Activated naive CD8-positive, alpha-beta T cell treated with anti-CD3 and anti-CD28 coated beads, Interleukin-2, amount 10 ng/mL, durations not matched to agents 7 days and 5 days (primary cell): ENCODE results near the gene BRINP3. TPM values are rescaled to one million over a fixed set of nuclear protein-coding genes. Genes with fewer than 3 reads are reported as not detected.

Experiments used
- ATAC-seq: fragments of 150-1000 bp; cut with Tn5 transposase; one replicate; pipeline ENCODE4 v1.10.0; 2021; ENCODE audit warnings: low read depth, moderate library complexity
- POLR2A ChIA-PET: fragments of 350-600 bp; sonication (Branson Sonifier 250); formaldehyde crosslinking; loops from one replicate; lab custom pipeline; 2021; ENCODE audit warnings: antibody characterized with exemption; lab: Charles Lee
- DNase-seq: peaks from one replicate; pipeline ENCODE4 v3.0.0; 2021
- H3K27ac Mint-ChIP-seq: one replicate; pipeline ENCODE4 v1.8.0; 2022; ENCODE audit warnings: mild to moderate bottlenecking, mixed read lengths
- H3K27me3 Mint-ChIP-seq: one replicate; pipeline ENCODE4 v1.8.0; 2022; ENCODE audit warnings: mild to moderate bottlenecking, moderate library complexity, mixed read lengths
- H3K36me3 Mint-ChIP-seq: one replicate; pipeline ENCODE4 v1.8.0; 2021; ENCODE audit warnings: mild to moderate bottlenecking, mixed read lengths
- H3K4me1 Mint-ChIP-seq: one replicate; pipeline ENCODE4 v1.8.0; 2021; ENCODE audit warnings: mixed read lengths
- H3K4me3 Mint-ChIP-seq: one replicate; pipeline ENCODE4 v1.8.0; 2022; ENCODE audit warnings: mild to moderate bottlenecking, moderate library complexity, mixed read lengths
- H3K9me3 Mint-ChIP-seq: one replicate; pipeline ENCODE4 v1.8.0; 2021; ENCODE audit warnings: mixed read lengths
- total RNA-seq, 2 experiments: library from RNA; stranded (reverse); gene quantifications; one replicate each; pipeline ENCODE4 v1.2.3, GENCODE V29; 2021

Gene BRINP3
- total RNA-seq, 2 experiments from 2014 or later = not detected

GRCh38 chr1:190179817-190180216 is 297.8 kb downstream of the BRINP3 start:
- POLR2A ChIA-PET = no interaction called here
- Mint-ChIP-seq H3K36me3 (no peaks in the 10 kb centered on the region), H3K9me3 (no peaks in the 10 kb centered on the region)

GRCh38 chr1:190178827-190179226 is 298.8 kb downstream of the BRINP3 start:
- DNase-seq (no peak), ATAC-seq (no peak)
- H3K4me3 Mint-ChIP-seq = no peak overlapping the region
- H3K27me3 Mint-ChIP-seq = no peaks in the 10 kb centered on the region
- H3K9me3 Mint-ChIP-seq = no peaks in the 10 kb centered on the region
- H3K27ac Mint-ChIP-seq = no peak overlapping the region
- POLR2A ChIA-PET = no interaction called here
- no peaks in the 10 kb centered on the region for H3K36me3 Mint-ChIP-seq
- H3K4me1 Mint-ChIP-seq = no peaks in the 10 kb centered on the region

More at GRCh38 chr1:190179817-190180216, 297.8 kb downstream of the BRINP3 start:
- ATAC-seq (no peak), DNase-seq (no peak)
- H3K27ac Mint-ChIP-seq = no peak overlapping the region
- no peak overlapping the region for H3K4me3 Mint-ChIP-seq
- H3K4me1 Mint-ChIP-seq = no peaks in the 10 kb centered on the region
- no peaks in the 10 kb centered on the region for H3K27me3 Mint-ChIP-seq

- Mint-ChIP-seq H3K9me3 (no peaks in the 10 kb centered on the region), H3K27ac (no peak overlapping the region), H3K4me3 (no peak overlapping the region), H3K4me1 (no peaks in the 10 kb centered on the region), H3K27me3 (no peaks in the 10 kb centered on the region), H3K36me3 (no peaks in the 10 kb centered on the region)
- ATAC-seq (no peak), DNase-seq (no peak)
- POLR2A ChIA-PET = no interaction called here
These were observed 300.1 kb downstream of the BRINP3 start for GRCh38 chr1:190177555-190177954.

GRCh38 chr1:190176776-190177175 is 300.9 kb downstream of the BRINP3 start:
- no peaks in the 10 kb centered on the region for H3K27me3 Mint-ChIP-seq
- no peak overlapping the region for H3K4me3 Mint-ChIP-seq
- no peak overlapping the region for H3K27ac Mint-ChIP-seq
- no peaks in the 10 kb centered on the region for H3K9me3 Mint-ChIP-seq
- POLR2A ChIA-PET = no interaction called here
- no peaks in the 10 kb centered on the region for H3K36me3 Mint-ChIP-seq
- H3K4me1 Mint-ChIP-seq = no peaks in the 10 kb centered on the region
- ATAC-seq (no peak), DNase-seq (no peak)

GRCh38 chr1:190175320-190175719 is 302.3 kb downstream of the BRINP3 start:
- H3K4me1 Mint-ChIP-seq = no peaks in the 10 kb centered on the region
- ATAC-seq (no peak), DNase-seq (no peak)
- POLR2A ChIA-PET = no interaction called here
- no peaks in the 10 kb centered on the region for H3K27me3 Mint-ChIP-seq
- H3K9me3 Mint-ChIP-seq = no peaks in the 10 kb centered on the region
- no peaks in the 10 kb centered on the region for H3K36me3 Mint-ChIP-seq
- no peak overlapping the region for H3K27ac Mint-ChIP-seq
- no peak overlapping the region for H3K4me3 Mint-ChIP-seq

GRCh38 chr1:190172651-190173430 is 304.8 kb downstream of the BRINP3 start:
- H3K4me1 Mint-ChIP-seq = no peaks in the 10 kb centered on the region
- H3K27me3 Mint-ChIP-seq = no peaks in the 10 kb centered on the region
- no peak overlapping the region for H3K27ac Mint-ChIP-seq
- H3K9me3 Mint-ChIP-seq = peaks cover 2% of the 10 kb centered on the region
- no peak for ATAC-seq
- DNase-seq = no peak
- H3K4me3 Mint-ChIP-seq = no peak overlapping the region
- H3K36me3 Mint-ChIP-seq = no peaks in the 10 kb centered on the region
- POLR2A ChIA-PET = no interaction called here

GRCh38 chr1:190170321-190170720 is 307.3 kb downstream of the BRINP3 start:
- H3K4me3 Mint-ChIP-seq = no peak overlapping the region
- POLR2A ChIA-PET = no interaction called here
- H3K27me3 Mint-ChIP-seq = no peaks in the 10 kb centered on the region
- peaks cover 2% of the 10 kb centered on the region for H3K9me3 Mint-ChIP-seq
- no peak for DNase-seq
- ATAC-seq = no peak
- no peaks in the 10 kb centered on the region for H3K4me1 Mint-ChIP-seq
- no peaks in the 10 kb centered on the region for H3K36me3 Mint-ChIP-seq
- H3K27ac Mint-ChIP-seq = no peak overlapping the region

- Mint-ChIP-seq H3K4me3 (no peak overlapping the region), H3K9me3 (peaks cover 2% of the 10 kb centered on the region), H3K27me3 (no peaks in the 10 kb centered on the region), H3K36me3 (no peaks in the 10 kb centered on the region), H3K4me1 (no peaks in the 10 kb centered on the region), H3K27ac (no peak overlapping the region)
- POLR2A ChIA-PET = no interaction called here
- DNase-seq (no peak), ATAC-seq (no peak)
These were observed 308.2 kb downstream of the BRINP3 start for GRCh38 chr1:190169311-190170067.

GRCh38 chr1:190168893-190169280 is 308.8 kb downstream of the BRINP3 start:
- Mint-ChIP-seq H3K4me1 (no peaks in the 10 kb centered on the region), H3K4me3 (no peak overlapping the region), H3K27ac (no peak overlapping the region), H3K9me3 (peaks cover 2% of the 10 kb centered on the region), H3K27me3 (no peaks in the 10 kb centered on the region), H3K36me3 (no peaks in the 10 kb centered on the region)
- no peak for ATAC-seq
- no peak for DNase-seq
- POLR2A ChIA-PET = no interaction called here

- no peak for ATAC-seq
- POLR2A ChIA-PET = no interaction called here
- Mint-ChIP-seq H3K9me3 (peaks cover 2% of the 10 kb centered on the region), H3K36me3 (no peaks in the 10 kb centered on the region), H3K4me1 (no peaks in the 10 kb centered on the region), H3K27ac (no peak overlapping the region), H3K4me3 (no peak overlapping the region), H3K27me3 (no peaks in the 10 kb centered on the region)
- no peak for DNase-seq
These were observed 309.4 kb downstream of the BRINP3 start for GRCh38 chr1:190168116-190168892.

GRCh38 chr1:190159146-190159545 is 318.5 kb downstream of the BRINP3 start:
- H3K4me3 Mint-ChIP-seq = no peak overlapping the region
- no peaks in the 10 kb centered on the region for H3K36me3 Mint-ChIP-seq
- no peaks in the 10 kb centered on the region for H3K27me3 Mint-ChIP-seq
- H3K27ac Mint-ChIP-seq = no peak overlapping the region
- DNase-seq (no peak), ATAC-seq (no peak)
- no peaks in the 10 kb centered on the region for H3K4me1 Mint-ChIP-seq
- H3K9me3 Mint-ChIP-seq = peaks cover 3% of the 10 kb centered on the region
- POLR2A ChIA-PET = no interaction called here

GRCh38 chr1:190154744-190155143 is 322.9 kb downstream of the BRINP3 start:
- no peak for DNase-seq
- Mint-ChIP-seq H3K4me3 (no peak overlapping the region), H3K36me3 (no peaks in the 10 kb centered on the region), H3K27me3 (no peaks in the 10 kb centered on the region), H3K4me1 (no peaks in the 10 kb centered on the region), H3K9me3 (peaks cover 5% of the 10 kb centered on the region), H3K27ac (no peak overlapping the region)
- POLR2A ChIA-PET = no interaction called here
- no peak for ATAC-seq

GRCh38 chr1:190147616-190148015 is 330.0 kb downstream of the BRINP3 start:
- no peaks in the 10 kb centered on the region for H3K4me1 Mint-ChIP-seq
- POLR2A ChIA-PET = no interaction called here

More at GRCh38 chr1:190147616-190148015, 330.0 kb downstream of the BRINP3 start:
- Mint-ChIP-seq H3K27ac (no peak overlapping the region), H3K36me3 (no peaks in the 10 kb centered on the region), H3K9me3 (peaks cover 3% of the 10 kb centered on the region), H3K27me3 (no peaks in the 10 kb centered on the region), H3K4me3 (no peak overlapping the region)
- ATAC-seq (no peak), DNase-seq (no peak)
